NCI-H1417 treated with DMSO at 0.1 percent for 48 hours (cell line): Measurements from ENCODE around the gene LINGO1.

Experiments
- DNase-seq: peaks from one replicate; lab custom pipeline; 2025; lab: John Stamatoyannopoulos, UW

The LINGO1 gene

DNA sequence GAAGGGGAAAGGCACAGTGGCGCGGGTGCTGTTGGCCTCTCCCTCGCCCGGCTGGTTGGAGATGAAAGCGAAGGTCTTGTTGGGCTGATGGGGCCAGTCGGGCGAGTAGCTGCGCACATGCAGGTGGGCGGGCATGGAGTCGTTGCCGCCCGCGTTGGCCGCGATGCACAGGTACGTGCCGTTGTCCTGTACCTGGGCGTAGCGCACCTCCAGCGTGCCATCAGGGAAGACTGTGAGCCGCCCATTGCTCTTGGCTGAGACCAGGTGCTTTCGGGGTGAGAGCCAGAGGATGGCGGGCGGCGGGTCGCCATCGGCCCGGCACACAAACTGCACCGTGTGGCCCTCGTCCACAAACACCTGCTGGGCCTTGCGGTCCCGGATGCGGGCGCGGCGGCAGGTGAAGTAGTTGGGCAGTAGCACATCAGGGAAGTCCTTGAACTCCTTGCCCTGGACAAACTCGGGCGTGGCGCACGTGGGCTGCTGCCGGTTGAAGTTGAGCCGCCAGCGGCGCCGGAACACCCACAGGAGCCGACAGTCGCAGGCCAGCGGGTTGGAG is 18.4 kb downstream of the LINGO1 start:
- no peak for DNase-seq

DNA sequence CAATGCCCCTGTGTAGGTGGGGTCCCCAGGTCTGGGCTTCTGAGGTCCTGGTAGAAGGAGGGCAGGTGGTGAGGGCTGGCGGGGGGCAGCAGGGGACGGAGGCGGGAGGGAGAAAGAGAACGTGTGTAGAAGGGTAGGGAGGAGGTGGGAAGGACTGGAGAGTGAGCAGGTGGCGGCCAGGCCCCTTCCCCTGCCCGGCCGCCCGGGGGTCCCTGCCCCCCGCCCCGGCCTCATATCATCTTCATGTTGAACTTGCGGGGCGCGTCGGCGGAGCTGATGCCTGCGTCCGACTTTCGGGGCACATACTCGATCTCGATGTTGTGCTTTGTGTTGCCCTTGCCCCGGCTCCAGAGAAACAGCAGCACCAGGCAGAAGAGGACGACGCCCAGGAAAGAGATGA is 18.9 kb downstream of the LINGO1 start:
- no peak for DNase-seq

DNA sequence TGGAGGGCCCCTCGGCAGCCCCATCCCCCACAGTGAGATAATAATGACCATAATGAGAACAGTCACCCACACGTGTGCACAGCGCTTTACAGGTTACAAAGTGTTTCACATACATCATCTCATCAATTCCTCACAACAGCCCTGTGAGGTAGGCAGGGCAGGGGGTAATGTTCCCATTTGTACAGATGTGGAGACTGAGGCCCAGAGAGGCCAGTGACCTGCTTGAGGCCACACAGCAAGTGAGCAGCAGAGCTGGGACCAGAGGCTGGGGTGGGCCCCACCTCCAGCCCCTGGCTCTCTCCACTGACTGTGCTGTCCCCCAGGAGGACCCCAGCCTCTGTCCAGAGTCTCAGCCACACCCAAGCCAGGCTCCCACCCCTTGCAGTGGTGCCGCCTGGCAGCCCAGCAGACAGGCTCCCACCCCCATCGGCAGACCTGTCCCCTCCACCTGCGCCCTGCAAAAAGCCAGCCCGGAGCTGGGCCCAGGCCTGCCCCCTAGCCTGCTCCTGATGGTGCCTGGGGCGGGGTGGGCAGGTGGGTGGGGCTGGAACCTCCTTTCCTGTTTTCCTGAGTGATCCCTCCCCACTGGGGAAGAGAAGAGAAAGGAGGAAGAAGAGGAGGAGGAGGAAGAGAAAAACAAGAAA is 19.6 kb downstream of the LINGO1 start:
- DNase-seq: no peak

DNA sequence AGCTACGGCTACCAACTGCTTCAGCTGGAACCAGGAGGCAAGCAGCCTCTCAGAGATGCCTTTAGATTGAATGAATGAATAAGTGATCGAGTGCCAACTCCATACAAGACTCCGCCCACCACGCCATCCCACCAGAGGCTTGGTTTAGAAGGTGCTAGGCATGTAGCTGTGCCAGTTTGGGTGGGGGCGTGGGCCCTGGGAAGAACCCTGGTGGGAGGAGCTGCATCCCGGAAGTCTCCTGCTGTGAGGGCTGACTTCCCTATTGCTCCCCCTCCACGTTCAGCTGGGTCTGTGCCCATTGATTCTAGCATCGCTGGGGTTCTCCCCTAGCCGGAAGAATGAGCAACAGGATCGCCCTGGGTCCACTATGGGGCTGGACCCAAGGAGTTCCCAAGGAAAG is 20.9 kb downstream of the LINGO1 start:
- no peak for DNase-seq

DNA sequence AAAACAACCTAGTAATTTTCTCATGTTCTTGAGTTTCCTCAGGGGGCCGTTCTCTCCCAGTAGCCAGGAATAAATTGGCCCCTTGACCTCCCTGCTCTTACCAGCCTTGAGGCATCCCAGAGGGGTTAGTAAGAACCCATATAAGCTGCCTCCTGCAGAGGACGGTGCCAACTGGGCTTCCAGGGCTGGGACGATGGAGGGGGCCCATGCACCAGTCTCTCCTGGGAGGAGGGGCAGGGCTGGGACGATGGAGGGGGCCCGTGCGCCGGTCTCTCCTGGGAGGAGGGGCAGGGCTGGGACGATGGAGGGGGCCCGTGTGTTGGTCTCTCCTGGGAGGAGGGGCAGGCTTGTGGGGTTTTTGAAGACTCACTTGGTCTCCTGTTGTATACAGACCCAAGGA is 22.0 kb downstream of the LINGO1 start:
- DNase-seq: no peak

DNA sequence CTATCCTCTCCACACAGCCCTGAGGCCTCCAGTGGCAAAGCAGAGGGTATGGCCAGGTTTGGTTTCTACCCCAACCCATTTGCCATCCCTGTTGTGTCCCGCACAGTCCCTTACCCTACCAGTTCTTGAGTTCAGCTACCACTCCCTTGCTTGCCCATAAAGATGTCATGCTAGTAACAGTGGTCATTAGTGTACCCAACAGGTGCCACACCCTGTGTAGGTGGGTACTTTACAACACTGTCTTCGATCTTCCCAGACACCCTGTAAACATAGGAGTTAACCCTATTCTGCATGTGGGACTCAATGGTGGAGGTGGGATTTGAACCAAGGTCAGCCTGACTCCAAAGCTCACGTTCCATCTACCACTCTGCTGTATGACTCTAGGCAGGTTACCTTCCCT is 23.2 kb downstream of the LINGO1 start:
- no peak for DNase-seq

DNA sequence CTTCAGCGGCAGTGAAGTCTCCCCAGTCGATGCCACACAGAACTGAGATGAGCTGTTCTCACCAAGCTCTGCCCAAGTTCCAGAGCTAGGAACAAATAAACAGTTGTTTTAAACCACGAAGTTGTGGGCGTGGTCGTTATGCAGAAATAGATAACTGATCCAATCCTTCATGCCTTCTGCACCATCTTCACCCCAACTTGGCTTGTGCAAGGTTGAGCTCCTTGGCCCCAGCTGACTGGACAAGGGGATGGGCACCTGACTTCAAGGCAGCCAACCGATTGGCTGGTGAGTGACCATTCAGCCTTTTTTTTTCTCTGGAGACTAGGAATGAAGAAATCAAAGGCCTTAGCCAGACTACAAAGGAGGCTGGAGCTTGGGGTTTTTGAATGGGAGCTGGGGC is 23.9 kb downstream of the LINGO1 start:
- DNase-seq: no peak

DNA sequence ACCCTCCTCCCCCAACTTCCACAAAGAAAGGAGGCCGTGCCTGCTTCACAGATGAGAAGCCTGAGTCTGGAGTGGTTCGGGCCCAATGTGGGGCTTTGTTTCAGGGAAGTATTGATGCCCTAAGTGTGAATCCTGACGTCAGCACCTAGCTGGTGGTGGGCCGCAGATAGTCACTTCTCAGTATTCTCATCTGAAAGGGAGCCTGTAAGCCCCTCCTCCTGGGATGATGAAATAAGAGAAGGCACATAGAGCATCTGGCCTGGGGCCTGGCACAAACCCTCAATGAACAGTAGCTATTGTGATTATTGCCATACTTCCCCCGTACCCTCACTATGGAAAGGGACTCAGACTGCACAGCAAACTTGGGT is 24.8 kb downstream of the LINGO1 start:
- no peak for DNase-seq

DNA sequence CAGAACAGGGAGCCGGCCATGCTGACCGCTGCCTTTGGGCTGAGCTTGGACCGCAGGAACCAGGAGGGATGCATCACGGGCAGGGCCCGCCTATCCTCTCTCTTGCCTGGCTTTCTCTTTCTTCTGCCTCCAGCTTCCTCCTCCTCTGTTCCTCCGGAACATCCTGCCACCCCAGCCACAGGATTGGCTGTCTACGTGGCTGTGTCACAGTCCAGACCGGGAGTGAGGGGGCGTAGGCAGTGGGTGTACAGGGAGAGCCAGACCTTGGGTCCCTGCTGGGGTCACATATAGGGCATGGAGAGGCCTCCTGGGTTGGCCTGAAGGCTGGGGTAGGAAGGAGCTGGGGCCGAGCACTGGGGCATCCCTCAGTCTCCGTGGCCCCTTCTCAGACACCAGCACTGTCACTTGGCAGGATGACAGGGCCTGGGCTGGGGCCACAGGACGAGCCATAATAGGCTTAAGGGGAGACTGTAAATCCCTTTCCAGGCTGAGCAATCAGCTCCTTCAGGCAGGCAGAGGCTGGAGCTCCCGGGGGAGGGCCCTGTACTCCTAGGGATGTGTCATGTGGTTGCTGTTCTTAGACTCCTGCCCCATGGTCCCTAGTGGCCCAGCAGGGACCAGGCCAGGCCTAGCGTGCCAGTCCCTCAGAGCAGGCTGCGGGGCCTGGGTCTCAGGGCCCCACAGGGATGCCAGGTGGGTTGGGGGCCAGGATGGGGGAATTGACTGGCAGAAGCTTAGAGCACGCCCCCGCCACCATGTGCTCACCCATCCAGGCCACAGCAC is 25.4 kb downstream of the LINGO1 start:
- no peak for DNase-seq

DNA sequence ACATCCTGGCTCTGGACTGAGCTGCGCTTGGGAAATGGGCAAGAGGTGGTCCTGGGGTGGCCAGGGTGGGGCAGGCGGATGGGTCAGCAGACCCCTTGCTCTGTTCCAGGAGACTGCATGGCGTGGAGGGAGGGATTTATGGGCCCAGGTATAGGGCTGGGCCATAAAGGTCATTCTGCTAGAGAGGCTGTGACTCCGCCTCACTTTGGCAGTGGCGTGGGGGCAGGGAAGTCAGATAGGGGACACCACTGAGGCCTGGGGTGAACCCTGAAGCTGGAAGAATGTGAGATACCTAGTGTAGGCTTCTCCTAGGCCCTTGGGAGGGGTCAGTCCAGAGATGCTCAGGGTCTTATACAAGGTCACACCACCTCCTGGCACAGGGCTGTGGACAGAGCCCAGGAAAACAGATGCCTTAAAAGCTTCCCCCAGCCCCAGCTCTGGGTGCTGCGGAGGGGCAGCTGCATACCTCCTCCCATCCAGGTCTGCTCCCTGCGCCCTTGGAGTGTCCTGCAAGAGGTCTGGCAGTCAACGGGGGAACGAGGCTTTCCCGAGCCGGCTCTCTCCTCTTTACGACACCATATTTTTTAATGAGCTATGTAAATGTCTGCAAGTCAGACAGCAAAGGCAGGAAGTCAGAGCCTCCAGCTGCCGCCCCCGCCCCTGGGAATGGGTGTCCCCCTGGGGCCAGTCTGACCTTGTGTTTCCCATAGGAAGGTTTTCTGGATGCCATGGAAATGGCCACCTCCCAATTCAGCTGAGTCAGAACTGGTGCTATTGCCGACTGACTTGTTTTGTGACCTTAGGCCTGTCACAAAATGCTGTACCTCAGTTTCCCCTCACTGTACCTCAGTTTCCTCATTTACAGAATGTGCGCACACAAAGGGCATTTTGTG is 26.3 kb downstream of the LINGO1 start:
- DNase-seq: no peak

DNA sequence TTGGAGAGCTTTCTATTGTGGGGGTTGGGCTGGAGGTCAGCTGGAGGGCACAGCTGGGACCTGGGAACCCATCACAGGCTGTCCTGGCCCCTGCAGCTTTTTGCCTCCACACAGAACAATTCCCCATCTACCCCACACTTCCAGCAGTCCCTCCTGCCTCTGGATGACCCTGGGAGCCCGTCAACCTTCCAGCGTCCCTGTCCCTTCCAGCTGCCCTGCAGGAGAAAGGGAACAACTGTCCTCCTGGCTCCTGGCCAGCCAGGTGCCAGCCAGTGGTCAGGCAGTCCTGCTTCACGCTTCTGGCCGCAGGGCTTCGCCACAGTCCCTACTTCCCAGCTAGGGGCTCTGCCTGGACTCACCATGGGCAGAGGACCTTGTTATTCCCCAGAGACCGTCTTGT is 27.2 kb downstream of the LINGO1 start:
- no peak for DNase-seq

DNA sequence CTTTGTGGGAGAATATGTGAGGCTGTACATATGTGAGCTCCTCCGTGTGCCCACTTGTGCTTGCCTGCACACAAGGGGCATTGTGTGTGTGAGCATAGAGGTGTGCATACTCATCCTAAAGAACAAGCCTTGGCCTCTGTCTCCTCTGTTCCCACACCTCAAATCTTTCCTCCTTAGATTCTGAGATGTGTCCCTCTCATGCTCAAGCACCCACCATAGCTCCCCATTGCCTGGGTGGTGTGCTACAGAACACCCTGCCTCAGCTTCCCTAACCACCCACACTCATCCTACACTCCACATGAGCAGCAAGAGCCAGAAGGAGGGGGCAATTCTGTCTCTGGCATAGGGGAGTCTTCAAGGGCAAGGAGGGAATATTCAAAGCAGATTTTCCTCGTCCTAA is 27.7 kb downstream of the LINGO1 start:
- no peak for DNase-seq

DNA sequence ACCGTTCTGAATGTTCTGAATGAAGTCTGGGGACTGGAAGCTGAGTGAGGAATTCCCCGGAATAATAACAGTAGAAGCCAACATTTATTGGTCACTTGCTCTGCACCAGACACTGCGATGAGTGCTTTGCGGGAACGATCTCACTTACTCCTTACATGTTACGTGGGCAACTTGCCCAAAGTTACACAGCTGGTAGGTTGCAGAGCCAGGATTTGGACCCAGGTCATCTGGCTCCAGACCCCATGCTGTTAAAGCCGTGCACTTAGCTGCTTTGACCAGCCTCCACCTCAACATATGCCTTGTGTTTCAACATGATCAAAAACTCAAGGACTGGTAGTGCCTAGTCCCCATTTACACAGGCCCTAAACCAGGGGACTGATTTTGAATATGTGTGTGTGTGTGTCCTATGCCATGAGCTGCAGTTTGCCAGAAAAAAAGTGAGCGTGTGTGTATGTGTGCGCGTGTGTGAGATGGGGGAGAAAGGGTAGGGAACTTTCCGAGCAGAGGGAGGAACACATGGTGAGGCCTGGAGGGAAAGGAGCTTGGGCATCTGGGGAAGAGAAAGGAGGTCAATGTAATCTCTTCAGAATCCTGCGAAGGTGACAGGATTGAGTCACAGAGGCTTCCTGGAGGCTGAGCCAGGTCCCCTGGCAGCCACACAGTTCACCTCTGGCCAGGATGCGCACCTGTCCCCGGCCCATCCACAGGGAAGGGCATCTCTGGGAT is 28.9 kb downstream of the LINGO1 start:
- DNase-seq: no peak

DNA sequence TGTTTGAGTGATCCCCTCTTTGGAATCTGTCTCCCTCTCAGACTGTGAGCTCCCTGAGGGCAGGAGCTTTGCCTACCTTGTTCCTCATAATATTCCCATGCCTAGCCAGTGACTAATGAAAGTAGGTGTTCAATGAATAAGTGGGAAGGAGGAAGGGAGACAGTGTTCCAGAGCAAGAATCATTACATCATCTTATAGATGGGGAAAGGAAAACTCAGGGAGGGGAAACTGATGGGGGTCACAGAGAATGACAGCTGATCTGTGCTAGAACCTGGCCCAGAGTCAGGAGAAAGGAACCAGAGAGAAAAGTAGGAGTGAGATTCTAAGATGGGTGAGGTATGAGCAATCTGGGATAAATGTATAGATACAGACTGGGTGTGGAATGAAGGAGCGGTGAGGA is 29.9 kb downstream of the LINGO1 start:
- no peak for DNase-seq

DNA sequence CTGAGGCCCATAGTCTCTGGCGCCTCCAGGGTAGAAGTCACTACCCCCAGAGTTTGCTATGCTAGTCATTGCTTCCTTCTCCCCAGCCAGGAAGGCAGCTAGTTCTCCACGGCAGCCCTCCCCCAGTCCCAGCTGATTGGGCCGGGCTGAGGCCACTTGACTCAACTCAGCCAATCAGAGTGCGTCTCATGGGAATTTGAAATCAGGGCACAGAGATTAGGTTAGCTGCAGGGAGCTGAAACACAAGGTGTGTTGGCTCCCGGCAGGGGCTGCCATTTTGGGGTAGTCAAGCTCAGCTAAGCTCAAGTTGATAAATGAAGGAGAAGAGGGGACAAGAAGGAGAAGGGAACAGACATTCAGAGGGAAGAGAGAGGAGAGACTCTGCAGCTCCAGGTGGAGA is 32.8 kb downstream of the LINGO1 start:
- DNase-seq: no peak

DNA sequence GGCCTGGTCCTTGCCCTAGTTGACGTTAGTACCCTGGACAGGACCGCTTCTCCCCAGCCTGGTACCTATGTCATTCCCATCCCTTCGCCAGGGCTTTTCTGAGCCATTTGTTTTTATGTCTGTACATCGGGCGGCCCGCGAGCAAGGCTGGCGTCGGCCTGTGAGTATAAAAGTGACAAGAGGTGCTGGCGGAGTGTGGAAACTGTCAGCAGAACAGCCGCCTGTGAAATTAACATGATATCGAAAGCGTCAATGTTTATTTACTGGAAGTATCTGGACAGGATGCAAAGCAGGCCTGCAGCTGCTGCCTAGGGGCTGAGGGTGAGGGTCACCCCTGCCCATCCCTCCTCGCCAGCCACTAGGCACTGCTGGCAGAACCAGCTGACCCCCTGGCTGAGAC is 33.4 kb downstream of the LINGO1 start:
- DNase-seq: no peak

DNA sequence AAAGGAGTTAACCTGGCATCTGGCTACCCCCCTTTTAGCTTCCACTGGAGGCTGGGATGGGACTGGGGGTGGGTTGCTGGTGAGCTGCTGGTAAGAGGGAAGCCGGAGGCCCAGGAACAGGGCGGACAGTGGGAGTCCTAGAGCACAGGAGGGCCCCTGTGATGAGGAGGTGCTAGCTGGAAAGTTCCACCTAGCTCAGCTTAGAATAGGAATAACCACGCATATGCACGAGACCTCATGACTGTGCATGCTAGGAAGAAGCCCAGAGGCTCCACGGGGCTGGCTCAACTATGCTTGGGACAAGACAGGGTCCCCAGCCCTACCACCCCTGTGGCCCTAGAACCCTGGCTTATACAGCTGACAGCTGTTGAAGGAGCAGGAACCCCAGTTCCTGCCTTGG is 34.1 kb downstream of the LINGO1 start:
- no peak for DNase-seq

DNA sequence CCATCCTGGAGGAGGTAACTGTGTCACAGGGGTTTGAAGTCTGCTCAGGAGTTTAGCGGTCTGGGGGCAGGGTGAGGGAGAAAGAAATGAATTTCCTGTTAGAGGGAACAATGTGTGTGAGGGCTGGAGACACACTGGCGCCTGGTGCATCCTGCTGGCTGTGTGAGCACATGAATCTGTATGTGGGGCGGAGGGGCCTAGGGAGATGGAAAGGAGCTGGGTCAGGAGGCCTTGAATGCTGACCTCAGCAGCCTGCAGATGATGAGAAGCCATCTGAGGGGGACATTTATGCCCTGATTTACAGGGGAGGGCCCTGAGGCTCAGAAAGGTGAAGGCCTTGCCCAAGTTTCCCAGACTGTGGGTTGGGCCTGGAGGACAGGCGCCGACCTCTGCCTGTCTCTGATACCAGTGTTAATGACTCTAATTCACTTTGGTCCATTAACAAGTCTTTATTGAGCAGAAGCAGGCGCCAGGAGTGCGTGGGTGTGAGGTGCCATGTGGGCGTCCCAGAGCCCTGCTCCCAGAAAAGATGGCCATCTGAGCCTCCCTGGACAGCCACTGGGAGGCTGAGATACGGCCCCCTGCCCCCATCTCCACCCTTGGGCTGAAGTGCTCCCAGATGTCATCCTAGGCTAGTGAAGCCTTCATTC is 34.8 kb downstream of the LINGO1 start:
- no peak for DNase-seq

DNA sequence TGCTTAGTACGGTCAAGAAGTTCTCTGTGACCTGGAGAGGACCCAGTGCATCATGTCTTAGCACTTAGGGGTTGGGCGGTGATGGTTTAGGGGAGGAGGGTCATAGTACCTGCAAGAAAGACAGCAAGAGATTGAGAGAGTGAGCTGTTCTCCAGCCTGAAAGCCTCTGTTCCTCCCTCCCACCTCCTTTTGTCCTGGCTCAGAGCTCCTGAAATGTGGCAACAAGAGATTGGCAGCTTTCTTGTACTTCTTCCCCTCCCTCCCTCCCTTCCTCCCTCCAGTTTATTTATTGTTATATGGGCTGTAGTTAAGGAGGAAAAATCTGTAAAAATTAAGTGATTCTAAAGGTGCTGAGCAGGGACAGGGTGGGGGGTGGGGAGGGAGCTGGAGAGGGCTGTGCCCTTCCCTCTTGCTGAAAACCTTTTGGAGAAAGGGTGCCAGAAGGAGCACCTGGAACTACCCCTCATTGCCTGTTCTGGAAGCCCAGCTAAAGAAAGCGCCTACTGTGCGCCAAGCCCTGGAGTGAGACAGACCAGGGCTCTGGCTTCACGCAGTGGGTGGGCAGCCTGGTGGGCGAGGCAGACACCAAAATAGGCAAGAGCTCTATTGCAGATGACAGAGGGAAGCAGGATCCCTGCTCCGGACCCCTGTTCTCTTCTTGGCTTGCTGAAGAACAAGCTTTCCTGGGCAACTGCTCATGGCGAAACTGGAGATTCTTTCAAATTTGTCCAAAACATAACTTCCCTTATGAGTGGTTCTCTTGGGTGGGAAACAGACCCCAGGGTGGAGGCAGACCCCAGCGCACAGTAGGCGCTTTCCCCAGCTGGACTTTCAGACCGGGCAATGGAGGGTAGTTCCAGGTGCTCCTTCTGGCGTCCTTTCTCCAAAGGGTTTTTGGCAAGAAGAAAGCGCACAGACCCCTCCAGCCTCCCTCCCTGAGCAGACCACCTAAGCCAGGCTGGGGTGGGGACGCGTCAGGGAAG is 35.6 kb downstream of the LINGO1 start:
- no peak for DNase-seq

DNA sequence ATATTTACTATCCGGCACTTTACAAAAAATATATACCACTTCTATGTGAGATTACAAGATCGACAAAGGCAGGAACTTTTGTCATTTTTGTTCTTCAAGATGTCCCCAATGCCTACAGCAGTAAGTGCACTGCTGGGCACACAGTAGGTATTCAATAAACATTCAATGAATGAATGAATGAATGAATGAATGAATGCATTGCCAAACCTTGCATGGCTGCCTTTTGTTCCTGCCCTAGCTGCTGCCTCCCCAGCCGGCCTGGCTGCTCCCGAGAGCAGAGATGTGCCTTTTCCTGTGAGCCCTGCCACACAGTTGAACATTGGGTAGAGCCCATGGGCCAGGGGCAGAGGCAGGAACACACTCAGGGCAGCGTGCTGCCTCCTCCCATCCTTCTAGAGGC is 37.5 kb downstream of the LINGO1 start:
- DNase-seq: no peak
